H7 (cell line): ENCODE results near the gene ARF3. TPM values are rescaled to one million over a fixed set of nuclear protein-coding genes. Genes with fewer than 3 reads are reported as not detected.

Experiments used
- DNase-seq: peaks from one replicate; pipeline ENCODE4 v3.0.0; 2012
- H3K27me3 ChIP-seq: 2 replicates; pipeline ENCODE4 v1.6.0; 2011; ENCODE audit warnings: mild to moderate bottlenecking, low read length; ENCODE audit not compliant: control insufficient read depth, insufficient read depth
- H3K36me3 ChIP-seq: replicated peaks from 2 replicates; pipeline ENCODE4 v1.5.1; 2011; ENCODE audit warnings: low read length; ENCODE audit not compliant: control insufficient read depth, insufficient read depth
- H3K4me3 ChIP-seq: 2 replicates; pipeline ENCODE4 v1.5.1; 2011; ENCODE audit warnings: low read depth, mild to moderate bottlenecking, control low read depth, low read length, moderate library complexity; ENCODE audit not compliant: insufficient read depth
- total RNA-seq: library from RNA; depleted of rRNA; stranded (reverse); fragments of >200 nt; shearing (Covaris generic); gene quantifications from 2 replicates; pipeline ENCODE4 v1.2.3, GENCODE V29; 2014; rRNA removed

ARF3 gene
- 68.9 and 95.1 TPM in 2 replicates for total RNA-seq

GRCh38 chr12:48957141-48958048 lies at the start of gene ARF3:
TSS of gene ARF3 (minus strand) at chr12:48957487. CDS start at chr12:48941095, 16,392 bp downstream.
- DNase-seq: peak; percentile 99

GRCh38 chr12:49000346-49000745 lies 43.1 kb upstream of the ARF3 start:
- peaks cover 56% of the 10 kb centered on the region for H3K27me3 ChIP-seq
- no peak overlapping the region for H3K4me3 ChIP-seq
- no peak for DNase-seq
- H3K36me3 ChIP-seq: peaks cover 8% of the 10 kb centered on the region

More at GRCh38 chr12:48957141-48958048, at the start of gene ARF3:
- peaks cover 7% of the 10 kb centered on the region for H3K36me3 ChIP-seq
- no peaks in the 10 kb centered on the region for H3K27me3 ChIP-seq
- peak within 1 kb of the TSS; percentile 98 for H3K4me3 ChIP-seq

GRCh38 chr12:48999371-49000131 lies 42.3 kb upstream of the ARF3 start, which contains the start of gene DDN:
TSS of gene DDN (minus strand) at chr12:48999375. CDS start at chr12:48999287, 88 bp downstream.
- peak within 1 kb of the TSS; percentile 48 for H3K4me3 ChIP-seq
- H3K27me3 ChIP-seq: peaks cover 64% of the 10 kb centered on the region
- DNase-seq: peak; percentile 87

GRCh38 chr12:48998497-48999353 lies 41.4 kb upstream of the ARF3 start:
- DNase-seq: peak; percentile 79

More at GRCh38 chr12:48999371-49000131, 42.3 kb upstream of the ARF3 start, which contains the start of gene DDN:
- H3K36me3 ChIP-seq: peaks cover 6% of the 10 kb centered on the region; the same call in 1 of the 2 replicates

GRCh38 chr12:48997719-48998496 lies 40.6 kb upstream of the ARF3 start:
- Histone ChIP-seq H3K36me3 (peaks cover 3% of the 10 kb centered on the region; the same call in 1 of the 2 replicates), H3K27me3 (peaks cover 80% of the 10 kb centered on the region), H3K4me3 (peak overlapping the region; percentile 48)
- DNase-seq: peak; percentile 97

More at GRCh38 chr12:48998497-48999353, 41.4 kb upstream of the ARF3 start:
- Histone ChIP-seq H3K27me3 (peaks cover 72% of the 10 kb centered on the region), H3K4me3 (peak overlapping the region; percentile 48), H3K36me3 (peaks cover 4% of the 10 kb centered on the region; the same call in 1 of the 2 replicates)

GRCh38 chr12:48996794-48997718 lies 39.8 kb upstream of the ARF3 start:
- Histone ChIP-seq H3K36me3 (no peaks in the 10 kb centered on the region; the same call in 1 of the 2 replicates), H3K4me3 (peak overlapping the region; percentile 48), H3K27me3 (peaks cover 81% of the 10 kb centered on the region)
- DNase-seq: peak; percentile 91

GRCh38 chr12:48995086-48995879 lies 38.0 kb upstream of the ARF3 start:
- Histone ChIP-seq H3K36me3 (no peaks in the 10 kb centered on the region), H3K27me3 (peaks cover 73% of the 10 kb centered on the region), H3K4me3 (peak overlapping the region; percentile 3; the same call in 1 of the 2 replicates)
- DNase-seq: peak; percentile 98

GRCh38 chr12:48994224-48995085 lies 37.2 kb upstream of the ARF3 start:
- Histone ChIP-seq H3K27me3 (peaks cover 64% of the 10 kb centered on the region), H3K36me3 (no peaks in the 10 kb centered on the region), H3K4me3 (no peak overlapping the region; the same call in 1 of the 2 replicates)
- no peak for DNase-seq

- Histone ChIP-seq H3K27me3 (peaks cover 60% of the 10 kb centered on the region), H3K4me3 (no peak overlapping the region), H3K36me3 (no peaks in the 10 kb centered on the region)
- peak; percentile 24 for DNase-seq
Measured at GRCh38 chr12:48993787-48994186, 36.5 kb upstream of the ARF3 start.

GRCh38 chr12:48991247-48992050 lies 34.2 kb upstream of the ARF3 start:
- no peaks in the 10 kb centered on the region for H3K36me3 ChIP-seq
- H3K4me3 ChIP-seq: no peak overlapping the region
- peak; percentile 28 for DNase-seq
- peaks cover 52% of the 10 kb centered on the region for H3K27me3 ChIP-seq
